ENCODE results near the gene DHRSX. TPM values are rescaled to one million over a fixed set of nuclear protein-coding genes. Genes with fewer than 3 reads are reported as not detected.
A peak's percentile ranks its signal among the peaks of the same experiment; 100 is the strongest.

DHRSX gene
- total RNA-seq, 1 donor from 2014 or later: 37.1 TPM

DNA sequence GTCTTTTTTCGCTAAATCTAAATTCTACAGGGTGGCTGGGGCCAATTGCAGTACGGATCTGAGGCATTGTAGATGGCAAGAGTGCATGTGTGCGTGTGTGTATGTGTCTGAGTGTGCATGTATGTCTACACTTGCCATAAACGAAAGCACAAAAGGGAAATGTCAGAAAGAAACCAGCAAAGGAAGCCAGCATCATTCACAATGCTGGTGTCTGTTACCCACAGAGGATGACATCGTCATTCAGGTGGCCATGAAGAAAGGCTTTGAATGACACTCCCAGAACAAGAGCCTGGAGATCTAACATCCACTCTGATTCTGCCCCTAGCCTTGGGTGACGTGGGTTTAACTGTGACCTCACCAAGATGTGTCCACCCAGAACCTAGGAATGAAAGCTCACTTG is 124.6 kb downstream of the DHRSX start:
- Mint-ChIP-seq H3K9me3 (ENCODE audit: unreplicated experiment) (peaks cover 5% of the 10 kb centered on the region), H3K27me3 (ENCODE audit: unreplicated experiment) (peaks cover 4% of the 10 kb centered on the region), H3K4me1 (ENCODE audit: low read depth, unreplicated experiment) (no peaks in the 10 kb centered on the region), H3K27ac (ENCODE audit: unreplicated experiment) (no peak overlapping the region), H3K36me3 (ENCODE audit: unreplicated experiment) (peaks cover 31% of the 10 kb centered on the region), H3K4me3 (ENCODE audit: unreplicated experiment) (no peak overlapping the region)
- DNase-seq: no peak
- TF ChIP-seq, protein P1, sequence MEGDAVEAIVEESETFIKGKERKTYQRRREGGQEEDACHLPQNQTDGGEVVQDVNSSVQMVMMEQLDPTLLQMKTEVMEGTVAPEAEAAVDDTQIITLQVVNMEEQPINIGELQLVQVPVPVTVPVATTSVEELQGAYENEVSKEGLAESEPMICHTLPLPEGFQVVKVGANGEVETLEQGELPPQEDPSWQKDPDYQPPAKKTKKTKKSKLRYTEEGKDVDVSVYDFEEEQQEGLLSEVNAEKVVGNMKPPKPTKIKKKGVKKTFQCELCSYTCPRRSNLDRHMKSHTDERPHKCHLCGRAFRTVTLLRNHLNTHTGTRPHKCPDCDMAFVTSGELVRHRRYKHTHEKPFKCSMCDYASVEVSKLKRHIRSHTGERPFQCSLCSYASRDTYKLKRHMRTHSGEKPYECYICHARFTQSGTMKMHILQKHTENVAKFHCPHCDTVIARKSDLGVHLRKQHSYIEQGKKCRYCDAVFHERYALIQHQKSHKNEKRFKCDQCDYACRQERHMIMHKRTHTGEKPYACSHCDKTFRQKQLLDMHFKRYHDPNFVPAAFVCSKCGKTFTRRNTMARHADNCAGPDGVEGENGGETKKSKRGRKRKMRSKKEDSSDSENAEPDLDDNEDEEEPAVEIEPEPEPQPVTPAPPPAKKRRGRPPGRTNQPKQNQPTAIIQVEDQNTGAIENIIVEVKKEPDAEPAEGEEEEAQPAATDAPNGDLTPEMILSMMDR (IDR thresholded peaks at IDR 0.05; ENCODE audit: partially characterized antibody, unreplicated experiment): no peak

- Mint-ChIP-seq H3K9me3 (ENCODE audit: unreplicated experiment) (peaks cover 3% of the 10 kb centered on the region), H3K36me3 (ENCODE audit: unreplicated experiment) (peaks cover 20% of the 10 kb centered on the region), H3K27ac (ENCODE audit: unreplicated experiment) (no peak overlapping the region), H3K4me1 (ENCODE audit: low read depth, unreplicated experiment) (no peaks in the 10 kb centered on the region), H3K27me3 (ENCODE audit: unreplicated experiment) (peaks cover 4% of the 10 kb centered on the region), H3K4me3 (ENCODE audit: unreplicated experiment) (no peak overlapping the region)
- no peak for DNase-seq
- TF ChIP-seq, protein P1 (IDR thresholded peaks at IDR 0.05; ENCODE audit: partially characterized antibody, unreplicated experiment): no peak
Observed at GRCh38 chrX:2374086-2374485, 126.7 kb downstream of the DHRSX start.

GRCh38 chrX:2373615-2374014 is 127.2 kb downstream of the DHRSX start:
- H3K27me3 Mint-ChIP-seq (ENCODE audit: unreplicated experiment): peaks cover 4% of the 10 kb centered on the region
- H3K9me3 Mint-ChIP-seq (ENCODE audit: unreplicated experiment): peaks cover 3% of the 10 kb centered on the region
- H3K4me1 Mint-ChIP-seq (ENCODE audit: low read depth, unreplicated experiment): no peaks in the 10 kb centered on the region
- no peak for DNase-seq
- no peak overlapping the region for H3K4me3 Mint-ChIP-seq (ENCODE audit: unreplicated experiment)
- peak overlapping the region; percentile 36 for H3K27ac Mint-ChIP-seq (ENCODE audit: unreplicated experiment)
- peaks cover 20% of the 10 kb centered on the region for H3K36me3 Mint-ChIP-seq (ENCODE audit: unreplicated experiment)
- TF ChIP-seq, protein P1 (IDR thresholded peaks at IDR 0.05; ENCODE audit: partially characterized antibody, unreplicated experiment): no peak

DNA sequence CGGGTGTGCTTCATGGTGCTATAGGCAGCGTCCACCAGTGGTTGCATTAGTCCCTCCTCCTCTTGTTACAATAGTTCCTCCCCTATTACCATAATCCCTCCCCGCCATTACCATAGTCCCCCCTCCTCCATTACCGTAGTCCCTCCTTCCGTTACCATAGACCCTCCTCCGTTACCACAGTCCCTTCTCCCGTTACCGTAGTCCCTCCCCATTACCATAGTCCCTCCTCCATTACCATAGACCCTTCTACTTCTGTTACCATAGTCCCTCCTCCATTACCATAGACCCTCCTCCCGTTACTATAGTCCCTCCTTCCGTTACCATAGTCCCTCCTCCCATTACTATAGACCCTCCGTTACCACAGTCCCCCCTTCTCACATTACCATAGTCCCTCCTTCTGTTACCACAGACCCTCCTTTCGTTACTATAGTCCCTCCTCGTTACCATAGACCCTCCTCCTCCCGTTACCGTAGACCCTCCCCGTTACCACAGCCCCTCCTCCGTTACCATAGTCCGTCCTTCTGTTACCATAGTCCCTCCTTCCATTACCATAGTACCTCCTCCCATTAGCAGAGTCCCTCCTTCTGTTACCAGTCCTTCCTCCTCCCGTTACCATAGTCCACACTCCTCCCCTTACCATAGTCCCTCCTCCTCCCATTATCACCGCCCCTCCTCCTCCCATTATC is 129.6 kb downstream of the DHRSX start:
- TF ChIP-seq, protein P1 (IDR thresholded peaks at IDR 0.05; ENCODE audit: partially characterized antibody, unreplicated experiment): no peak
- peaks cover 4% of the 10 kb centered on the region for H3K27me3 Mint-ChIP-seq (ENCODE audit: unreplicated experiment)
- H3K4me3 Mint-ChIP-seq (ENCODE audit: unreplicated experiment): no peak overlapping the region
- no peak for DNase-seq
- no peak overlapping the region for H3K27ac Mint-ChIP-seq (ENCODE audit: unreplicated experiment)
- H3K9me3 Mint-ChIP-seq (ENCODE audit: unreplicated experiment): peaks cover 3% of the 10 kb centered on the region
- H3K36me3 Mint-ChIP-seq (ENCODE audit: unreplicated experiment): peaks cover 7% of the 10 kb centered on the region
- no peaks in the 10 kb centered on the region for H3K4me1 Mint-ChIP-seq (ENCODE audit: low read depth, unreplicated experiment)

DNA sequence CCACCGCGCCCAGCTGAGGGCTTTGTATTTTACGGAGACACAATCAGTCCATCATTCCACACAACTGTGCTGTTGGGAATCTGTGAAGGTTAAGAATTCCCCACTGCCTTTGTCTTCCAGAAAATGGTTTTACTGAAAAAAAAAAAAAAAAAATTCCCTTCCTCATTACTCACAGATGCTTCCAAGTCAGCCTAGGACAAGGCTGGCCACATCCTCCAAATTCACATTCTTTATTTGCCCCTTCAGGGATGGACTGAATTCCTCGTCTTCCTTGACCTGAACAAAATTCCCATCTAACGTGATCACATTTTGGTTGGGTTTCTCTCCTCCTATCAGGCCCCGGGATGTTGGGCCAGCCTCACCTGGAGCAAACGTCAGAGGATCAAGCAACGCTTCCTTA is 130.3 kb downstream of the DHRSX start:
- DNase-seq: no peak
- Mint-ChIP-seq H3K4me3 (ENCODE audit: unreplicated experiment) (no peak overlapping the region), H3K9me3 (ENCODE audit: unreplicated experiment) (peaks cover 3% of the 10 kb centered on the region), H3K27me3 (ENCODE audit: unreplicated experiment) (peaks cover 4% of the 10 kb centered on the region), H3K27ac (ENCODE audit: unreplicated experiment) (no peak overlapping the region), H3K36me3 (ENCODE audit: unreplicated experiment) (peaks cover 7% of the 10 kb centered on the region), H3K4me1 (ENCODE audit: low read depth, unreplicated experiment) (no peaks in the 10 kb centered on the region)
- TF ChIP-seq, protein P1 (IDR thresholded peaks at IDR 0.05; ENCODE audit: partially characterized antibody, unreplicated experiment): no peak
